HG03097 (cell line): ENCODE measurements around the gene EMP2.

Source experiments
- ATAC-seq: cut with Tn5 transposase; IDR thresholded peaks from one replicate; pipeline ENCODE4 v1.9.1; 2021; ENCODE audit not compliant: unreplicated experiment, low FRiP score

Gene EMP2

DNA sequence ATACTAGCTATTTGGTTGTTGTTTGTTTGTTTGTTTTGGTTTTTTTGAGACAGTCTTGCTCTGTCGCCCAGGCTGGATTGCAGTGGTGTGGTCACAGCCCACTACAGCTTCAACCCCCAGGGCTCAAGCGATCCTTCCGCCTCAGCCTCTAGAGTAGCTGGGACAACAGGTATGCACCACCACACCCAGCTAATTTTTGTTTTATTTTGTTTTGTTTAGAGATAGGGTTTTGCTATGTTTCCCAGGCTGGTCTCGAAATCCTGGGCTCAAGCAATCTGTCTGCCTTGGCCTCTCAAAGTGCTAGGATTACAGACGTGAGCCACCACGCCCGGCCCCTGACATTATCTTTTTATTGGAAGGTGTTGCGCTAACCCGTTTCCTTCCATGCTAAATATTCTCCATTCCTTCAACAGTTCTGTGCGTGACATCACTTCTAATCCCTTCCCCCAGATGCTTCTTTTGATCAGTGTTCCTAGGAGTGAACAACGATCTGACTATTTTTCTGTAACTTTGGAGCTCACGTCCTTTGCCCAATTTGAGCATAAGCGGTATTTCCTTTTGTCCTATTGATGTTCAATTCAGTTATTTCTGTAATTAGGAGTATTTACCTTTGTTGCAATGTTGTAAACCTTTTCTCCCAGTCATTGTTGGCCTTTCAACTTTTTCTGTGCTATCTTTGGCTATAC is 30.2 kb upstream of the EMP2 start:
- ATAC-seq, result no peak

DNA sequence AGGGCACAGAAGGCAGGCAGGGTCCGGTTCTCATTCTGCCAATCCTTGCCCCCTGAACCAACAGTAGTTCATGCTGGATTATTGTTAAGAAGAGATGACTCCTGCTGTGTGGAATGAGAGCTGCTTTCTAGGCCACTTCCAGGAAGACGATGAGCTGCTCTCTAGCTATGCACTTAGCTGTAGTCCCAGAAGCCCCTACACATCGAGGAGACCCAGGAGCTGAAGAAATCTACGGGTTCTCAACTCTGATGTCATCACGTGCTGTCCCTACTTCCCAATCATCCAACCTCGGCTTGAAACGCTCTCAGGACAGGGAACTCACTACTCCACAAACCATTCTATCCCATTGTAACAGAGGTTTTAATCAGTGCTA is 29.0 kb upstream of the EMP2 start:
- no peak for ATAC-seq

DNA sequence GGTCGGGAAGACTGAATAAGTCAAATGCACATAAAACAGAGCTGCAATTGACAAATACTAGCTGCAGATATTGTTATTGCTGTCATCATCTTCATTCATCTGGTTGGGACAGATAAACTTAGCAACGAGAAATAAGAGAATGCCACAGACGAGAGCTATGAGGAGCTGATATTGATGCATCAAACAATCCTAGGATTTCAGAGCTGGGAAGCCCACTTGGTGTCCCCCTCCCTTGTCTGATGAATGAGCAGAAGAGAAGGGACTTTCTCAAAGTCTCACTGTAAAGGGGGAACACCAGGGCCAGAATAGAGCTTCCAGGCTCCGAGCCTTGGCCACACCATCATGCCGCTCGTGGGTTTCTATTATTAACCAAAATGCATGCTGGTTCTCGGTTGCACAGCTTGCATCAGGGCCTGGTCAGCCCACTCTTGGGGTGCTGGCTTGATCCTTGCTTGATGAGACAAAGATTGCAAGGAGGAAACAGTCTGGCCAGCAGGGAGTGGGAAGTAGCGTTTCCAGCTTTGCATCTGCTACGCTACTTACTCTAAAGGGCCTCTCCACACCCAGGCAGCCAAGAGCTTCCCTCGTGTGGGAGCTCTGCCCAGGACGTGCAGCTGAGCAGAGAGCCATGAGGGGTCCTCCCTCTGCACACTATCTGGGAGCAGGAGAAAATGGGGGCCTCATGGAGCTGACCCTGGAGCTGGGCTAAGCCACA is 28.4 kb upstream of the EMP2 start:
- ATAC-seq, result no peak

DNA sequence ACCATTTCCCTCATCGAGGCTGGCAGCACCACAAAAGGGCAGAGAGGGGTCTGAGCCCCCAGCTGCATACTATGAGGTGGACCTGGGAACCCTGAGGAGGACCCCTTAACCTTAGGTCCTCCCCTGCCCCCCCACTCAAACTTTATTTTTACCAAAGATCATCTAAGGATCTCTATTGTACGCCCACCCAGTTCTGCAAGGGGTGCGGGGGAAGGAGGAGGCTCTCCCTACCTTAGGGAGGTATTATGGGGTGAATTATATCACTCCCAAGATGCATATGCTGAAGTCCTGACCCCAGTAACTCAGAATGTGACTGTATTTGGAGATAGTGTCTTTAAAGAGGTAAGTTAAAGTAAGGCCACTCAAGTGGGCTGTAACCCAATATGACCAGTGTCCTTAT is 26.8 kb upstream of the EMP2 start:
- no peak for ATAC-seq

DNA sequence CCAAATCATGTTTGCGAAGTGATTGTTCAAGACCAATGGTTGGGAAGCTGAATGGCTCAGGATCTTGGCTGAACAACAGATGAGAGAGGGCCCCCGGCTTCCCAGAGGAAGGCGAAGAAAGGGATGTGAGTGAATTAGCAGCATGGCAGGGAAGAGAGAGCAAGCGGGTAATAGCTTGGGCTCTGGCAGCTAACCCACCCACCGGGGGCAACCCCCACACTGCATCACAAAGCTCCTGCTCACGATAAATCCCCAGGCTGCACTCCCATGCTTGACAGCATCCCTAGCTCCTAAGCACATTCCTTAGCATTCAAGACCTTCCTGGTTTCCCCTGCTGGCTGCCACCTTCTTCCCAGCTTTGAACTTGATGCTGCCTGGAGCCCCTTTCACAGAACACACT is 26.2 kb upstream of the EMP2 start:
- ATAC-seq, result no peak

DNA sequence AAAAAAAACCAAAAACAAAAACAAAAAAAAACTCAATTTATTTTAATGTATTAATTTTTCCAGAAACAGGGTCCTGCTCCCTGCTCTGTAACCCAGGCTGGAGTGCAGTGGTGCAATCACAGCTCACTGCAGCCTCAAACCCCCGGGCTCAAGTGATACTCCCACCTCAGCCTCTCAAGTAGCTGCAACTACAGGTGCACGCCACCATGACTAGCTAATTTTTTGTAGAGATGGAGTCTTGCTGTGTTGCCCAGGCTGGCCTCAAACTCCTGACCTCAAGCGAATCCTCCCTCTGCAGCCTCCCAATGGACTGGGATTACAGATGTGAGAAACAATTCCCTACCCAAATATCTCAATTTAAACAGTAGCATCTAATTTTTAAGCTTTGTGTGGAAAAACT is 25.2 kb upstream of the EMP2 start:
- ATAC-seq, result no peak

DNA sequence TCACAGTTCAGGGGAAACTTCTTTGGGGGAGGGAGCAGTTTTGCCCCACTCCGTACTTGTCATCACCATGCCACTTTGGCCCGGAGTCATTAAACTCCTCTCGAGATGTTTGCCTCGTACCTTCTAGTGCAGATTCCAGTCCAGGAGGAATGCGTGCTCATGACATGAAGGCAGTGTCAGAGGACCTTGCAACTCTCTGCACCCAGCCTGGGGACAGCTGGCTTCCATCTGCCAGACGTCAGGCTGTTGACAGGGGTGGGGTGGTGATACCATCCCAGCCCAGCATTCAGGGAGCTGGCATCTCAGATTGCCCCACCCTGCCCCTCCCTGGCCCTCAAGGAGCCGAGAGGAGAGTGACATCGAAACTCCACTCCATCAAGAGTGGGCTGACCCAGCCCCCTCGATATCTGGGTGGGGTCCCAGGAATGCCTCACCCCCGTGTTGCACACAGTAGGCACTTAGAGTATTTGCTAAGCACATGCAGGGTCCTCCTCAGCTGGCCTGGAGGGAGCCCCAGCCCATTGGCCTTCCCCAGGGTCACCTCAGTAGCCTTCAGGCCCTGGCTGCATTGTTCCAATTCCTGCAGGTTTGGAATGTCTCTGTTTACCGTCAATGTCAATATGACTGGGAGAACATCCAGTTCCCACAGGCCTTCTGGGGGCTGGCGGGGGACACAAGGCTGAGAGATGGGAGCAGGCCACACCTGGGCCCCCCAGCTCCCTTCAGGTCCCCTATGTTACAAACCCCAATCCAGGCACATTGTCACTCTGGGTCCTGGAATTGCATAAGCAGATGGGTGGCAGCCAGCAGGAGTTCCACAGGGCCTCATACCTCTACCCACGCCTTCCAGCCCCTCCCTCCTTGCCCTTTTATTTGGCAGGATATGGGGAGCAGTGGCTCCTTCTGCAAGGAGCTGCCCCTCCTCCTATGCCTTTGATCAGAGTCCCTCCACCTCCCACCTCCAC is 21.3 kb upstream of the EMP2 start:
- ATAC-seq, result no peak

DNA sequence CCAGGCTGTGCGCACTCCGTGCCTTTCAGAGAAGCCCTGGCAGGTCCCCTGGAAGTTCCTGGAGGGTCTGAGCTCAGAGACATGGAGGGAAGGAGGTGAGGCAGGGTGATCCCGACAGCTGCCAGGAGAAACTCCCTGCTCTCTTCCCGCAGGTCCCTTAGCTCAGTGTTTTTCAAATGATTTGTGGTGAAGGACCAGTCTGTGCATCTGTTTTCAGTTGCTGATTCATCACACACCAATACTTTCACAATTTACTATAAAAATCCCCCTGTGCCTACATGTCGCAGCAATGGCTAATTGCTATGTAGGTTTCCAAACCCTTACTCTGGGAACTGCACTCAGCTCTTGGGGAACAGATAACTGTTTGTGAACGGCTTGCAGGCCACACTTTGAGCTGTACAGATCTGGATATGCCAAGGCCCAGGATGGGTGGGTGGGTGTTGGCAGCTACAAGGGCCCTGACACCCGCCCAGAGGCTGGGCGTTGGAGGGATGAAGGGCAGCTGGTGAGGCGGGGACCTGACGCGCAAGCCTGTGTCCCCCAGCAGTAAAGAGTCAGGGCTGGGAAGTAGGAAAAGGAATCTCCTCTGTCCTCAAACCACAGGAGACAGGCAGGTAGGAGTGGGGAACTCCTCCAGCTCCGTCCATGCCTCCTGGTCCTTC is 20.5 kb upstream of the EMP2 start:
- ATAC-seq, result no peak

DNA sequence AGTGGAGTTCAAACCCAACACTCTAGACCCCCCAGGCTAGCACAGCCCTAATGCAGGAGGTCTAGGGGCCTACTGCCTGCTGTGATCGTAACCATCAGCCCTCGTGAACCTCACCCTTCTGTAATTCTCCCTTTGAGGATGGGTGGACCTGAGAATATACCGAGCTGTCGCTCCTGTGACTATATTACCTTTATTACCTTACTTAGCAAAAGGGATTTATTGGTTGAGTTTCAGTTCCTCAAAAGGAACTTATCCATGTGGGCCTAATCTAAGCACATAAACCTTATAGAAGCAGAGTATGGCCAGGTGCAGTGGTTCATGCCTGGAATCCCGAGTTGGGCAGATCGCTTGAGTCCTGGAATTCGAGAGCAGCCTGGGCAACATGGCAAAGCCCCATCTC is 19.2 kb upstream of the EMP2 start:
- no peak for ATAC-seq

DNA sequence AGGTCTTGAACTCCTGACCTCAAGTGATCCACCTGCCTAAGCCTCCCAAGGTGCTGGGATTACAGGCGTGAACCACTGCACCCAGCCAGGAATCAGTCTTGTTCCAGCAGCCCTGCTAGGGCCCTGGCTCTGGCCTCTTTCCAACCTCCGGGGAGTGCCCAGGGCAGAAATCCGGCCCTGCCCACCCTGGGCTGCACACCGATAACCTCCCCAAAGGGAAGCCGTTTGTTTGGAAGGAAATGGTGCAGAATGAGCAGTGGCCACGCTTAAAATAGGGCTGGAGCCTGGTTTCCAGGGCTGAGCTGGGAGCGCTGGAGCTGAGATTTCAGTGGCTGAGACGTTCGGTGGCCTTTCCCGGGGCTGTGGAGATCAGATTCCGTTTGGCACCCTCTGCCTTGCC is 17.8 kb upstream of the EMP2 start:
- no peak for ATAC-seq

DNA sequence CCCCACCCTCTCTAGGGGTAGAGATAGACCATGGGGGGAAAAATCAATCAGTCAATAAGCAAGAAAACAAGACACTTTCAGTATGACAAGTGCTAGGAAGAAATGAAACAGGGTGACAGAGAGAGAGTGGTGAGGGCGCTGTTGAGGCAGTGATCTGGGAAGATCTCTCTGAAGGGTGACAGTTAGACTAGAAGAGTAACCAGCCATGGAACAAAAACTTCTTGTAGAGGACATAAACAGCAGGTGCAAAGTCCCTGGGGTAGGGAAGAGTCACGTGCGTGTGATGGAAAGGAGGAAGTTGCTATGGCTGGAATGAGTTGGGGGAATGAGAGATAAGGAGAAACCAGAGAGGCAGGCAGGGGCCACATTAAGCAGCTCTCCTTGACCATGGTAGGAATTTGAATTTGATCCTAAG is 16.8 kb upstream of the EMP2 start:
- ATAC-seq, result no peak

DNA sequence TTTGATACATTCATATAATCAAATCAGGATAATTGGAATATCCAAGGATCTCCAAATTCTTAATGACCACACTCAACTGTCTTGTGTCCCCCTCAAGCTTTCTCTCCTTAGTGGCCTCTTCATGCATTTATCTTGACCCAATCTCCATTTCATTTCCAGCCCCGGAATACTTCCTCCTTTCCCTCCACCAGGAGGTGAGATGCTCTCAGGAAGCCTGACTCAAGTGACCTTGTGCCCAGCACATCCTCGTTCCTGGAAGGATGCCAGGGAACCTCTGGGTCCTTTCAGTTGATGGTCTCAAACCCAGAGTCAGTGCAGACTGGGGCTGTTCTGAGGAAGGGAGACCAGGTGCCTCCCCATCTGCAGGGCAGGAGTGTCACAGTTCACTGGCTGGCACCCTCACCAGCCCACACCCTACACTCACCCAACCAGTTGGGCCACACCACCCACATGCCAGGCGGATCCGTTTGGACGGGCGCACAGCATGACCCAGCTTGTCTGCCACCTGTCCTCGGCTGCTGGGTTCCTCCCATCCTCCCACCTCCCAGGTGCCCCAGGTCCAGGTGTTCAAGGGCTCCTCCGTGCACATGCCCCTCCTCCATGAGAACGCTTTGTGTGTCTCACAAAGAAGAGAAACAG is 14.0 kb upstream of the EMP2 start:
- no peak for ATAC-seq

DNA sequence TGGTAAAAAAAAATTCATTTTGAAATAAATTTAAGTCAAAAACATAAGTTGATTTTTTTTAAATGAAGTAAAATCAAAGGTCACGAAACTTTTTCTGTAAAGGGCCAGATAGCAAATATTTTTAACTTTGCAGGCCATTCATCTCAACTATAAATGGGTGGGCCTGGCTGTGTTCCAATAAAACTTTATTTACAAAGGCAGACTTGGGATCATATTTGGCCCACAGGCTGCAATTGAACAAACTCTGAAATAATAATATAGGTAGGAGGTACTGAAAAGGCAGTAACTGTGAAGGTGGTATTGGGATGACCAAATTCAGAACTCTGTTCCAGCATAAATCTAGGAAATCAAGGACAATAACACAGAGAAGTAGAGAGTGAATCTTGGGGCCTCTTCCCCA is 12.2 kb upstream of the EMP2 start:
- no peak for ATAC-seq

DNA sequence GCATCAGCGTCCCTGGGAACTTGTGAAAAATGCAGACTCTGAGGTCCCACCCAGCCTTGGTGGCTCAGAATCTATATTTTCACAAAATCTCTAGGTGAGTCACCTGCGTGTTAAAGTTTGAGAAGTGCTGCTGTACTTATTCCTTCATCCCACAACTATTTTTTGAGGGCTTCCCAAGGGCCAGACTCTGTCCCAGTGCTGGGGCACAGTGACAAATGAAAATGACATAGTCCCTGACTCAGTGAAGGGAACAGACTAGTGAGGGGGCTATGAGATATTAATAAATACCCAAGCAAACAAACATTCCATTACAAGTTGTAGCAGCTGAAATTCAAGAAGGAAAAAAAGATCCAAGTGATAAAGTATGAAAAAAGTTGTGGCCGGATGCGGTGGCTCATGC is 9.9 kb upstream of the EMP2 start:
- ATAC-seq, result no peak

DNA sequence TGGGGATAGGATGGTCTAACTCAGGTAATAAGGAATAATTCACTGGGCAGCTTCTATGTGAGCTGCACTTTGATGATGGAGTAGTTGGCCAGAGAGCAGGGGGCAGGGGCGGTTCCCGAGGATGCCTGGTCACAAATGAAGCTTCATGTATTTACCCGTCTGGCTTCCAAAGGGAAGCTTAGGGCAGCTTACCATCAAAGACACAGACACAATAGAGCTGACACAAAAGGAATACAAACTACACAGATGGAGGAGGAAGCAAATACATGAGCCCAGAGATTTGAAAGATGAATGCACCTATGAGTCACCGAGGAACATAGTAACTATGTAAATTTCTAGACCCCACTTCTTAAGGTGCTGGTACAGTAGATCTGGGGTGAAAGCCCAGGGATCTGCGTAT is 8.7 kb upstream of the EMP2 start:
- ATAC-seq, result no peak

DNA sequence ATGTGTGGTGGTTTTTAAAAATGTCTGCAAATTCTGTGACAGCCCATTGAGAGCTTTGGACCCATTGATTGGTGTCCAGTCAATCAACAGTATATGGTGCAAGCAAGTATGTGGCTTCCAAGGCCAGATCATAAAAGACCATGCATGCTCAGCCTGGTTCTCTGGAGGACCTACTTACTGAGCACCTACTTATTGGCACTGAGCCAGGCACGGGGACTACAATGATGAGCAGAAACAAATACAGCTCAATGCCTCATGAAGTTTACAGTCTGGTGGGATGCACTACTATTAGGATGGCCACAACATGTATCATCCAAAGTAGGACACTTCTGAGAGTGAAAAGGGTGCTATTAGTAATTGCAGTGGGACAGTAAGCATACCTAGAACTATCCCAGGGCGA is 7.2 kb upstream of the EMP2 start:
- no peak for ATAC-seq

DNA sequence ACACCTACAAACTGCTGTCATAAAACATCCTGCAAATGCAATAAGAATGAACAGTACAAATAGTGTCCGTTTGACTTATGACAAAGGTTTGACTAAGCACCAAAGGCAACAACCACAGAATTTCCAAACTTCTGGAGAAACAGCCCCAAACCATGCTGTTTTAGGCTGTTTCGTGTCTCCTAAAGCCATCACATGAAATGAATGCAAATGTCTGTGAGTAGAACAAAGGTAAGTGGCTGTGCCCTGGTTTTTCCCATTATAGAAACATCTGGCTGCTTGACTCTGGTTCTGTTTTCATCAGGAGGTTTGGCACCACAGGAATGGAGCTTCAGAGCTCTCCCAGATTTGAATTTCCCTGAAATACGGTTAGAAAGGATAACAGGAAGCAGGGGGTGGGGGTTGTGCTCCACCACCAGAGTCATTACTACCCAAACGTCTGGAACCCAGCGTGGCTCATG is 4.6 kb upstream of the EMP2 start:
- no peak for ATAC-seq

DNA sequence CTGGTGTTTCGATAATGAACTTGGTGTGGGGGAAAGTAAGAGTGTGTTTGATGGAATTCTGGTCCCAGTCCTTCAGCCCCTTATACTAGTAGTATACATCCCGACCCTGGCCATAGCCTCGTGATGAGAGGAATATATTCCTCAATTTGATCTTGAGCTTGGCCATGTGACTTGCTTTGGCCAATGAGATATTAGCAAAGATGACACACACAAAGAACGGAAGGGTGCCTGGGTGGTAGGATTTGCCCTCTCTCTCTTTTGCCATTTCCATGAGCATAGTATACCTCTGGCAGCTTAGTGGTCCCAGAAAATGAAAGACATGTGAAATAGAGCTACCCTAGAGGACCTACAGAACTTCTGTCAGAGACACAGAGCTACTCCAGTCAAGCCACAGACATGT is 2.9 kb upstream of the EMP2 start:
- ATAC-seq, result no peak

DNA sequence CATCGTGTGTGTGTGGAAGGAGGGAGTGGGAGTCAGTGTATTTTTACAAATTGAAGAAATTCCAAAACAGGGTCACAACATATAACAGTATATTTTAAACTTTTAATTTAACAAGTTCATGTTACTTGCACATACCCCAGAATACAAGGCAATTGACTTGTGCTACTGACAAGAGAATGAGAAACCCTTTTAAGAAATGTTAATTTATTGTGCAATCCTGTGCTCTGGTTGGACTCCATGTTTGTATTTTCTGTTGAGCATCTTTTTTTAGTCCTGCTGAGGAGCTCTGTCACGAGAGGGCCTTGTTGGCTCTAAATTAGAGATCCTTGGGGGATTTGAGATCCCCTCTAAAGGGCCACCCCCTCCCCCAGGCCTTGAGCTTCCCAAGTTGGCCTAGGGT is 1.1 kb upstream of the EMP2 start:
- no peak for ATAC-seq

DNA sequence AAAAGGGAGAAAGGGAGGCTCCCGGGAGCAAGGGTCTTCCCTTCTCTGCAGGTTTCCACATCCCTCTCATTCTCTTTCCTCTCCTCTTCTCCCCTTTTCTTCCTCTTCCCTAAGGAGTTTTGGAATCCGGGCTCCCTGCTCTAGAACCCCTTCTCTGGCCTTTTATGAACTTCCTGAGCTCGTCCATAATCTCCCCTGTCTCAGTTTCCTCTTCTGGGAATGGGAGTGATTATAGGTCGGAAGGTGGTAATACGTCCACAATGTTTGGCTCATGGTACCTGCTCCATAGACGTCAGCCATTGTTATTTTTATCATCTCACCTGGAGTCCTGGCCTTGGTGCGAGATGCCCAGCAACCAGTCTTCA is 467 bp upstream of the EMP2 start:
- no peak for ATAC-seq

DNA sequence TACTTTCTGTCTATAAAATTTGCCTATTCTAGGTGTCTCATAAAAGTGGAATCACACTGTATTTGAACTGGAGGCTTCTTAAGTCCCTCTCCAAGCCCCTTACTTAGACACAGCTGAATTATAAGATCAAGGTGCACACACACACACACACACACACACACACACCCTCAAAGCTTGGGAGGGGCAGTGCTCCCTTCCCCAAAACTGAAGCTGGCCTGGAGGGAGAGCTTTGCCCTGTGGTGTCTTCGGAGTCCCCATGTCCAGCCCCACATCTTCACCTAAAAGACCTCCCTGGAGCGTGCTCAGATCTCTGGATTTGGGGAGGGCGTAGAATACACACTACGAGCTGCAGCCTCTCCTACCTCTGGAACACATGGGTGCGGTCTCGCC is 828 bp downstream of the EMP2 start:
- ATAC-seq, result no peak
